HuH-7.5 (cell line): ENCODE results near the gene PTPN7.
"Not testable (repeated sequence)": the region's sequence is repeated elsewhere in the genome, so short reads cannot be mapped to it uniquely, and the experiment has no call there.

ENCODE experiments used
- DNase-seq: peaks from one replicate; pipeline ENCODE4 v3.0.0; 2011; ENCODE audit warnings: low spot score

PTPN7 gene

GRCh38 chr1:202167054-202167453, 6.7 kb upstream of the PTPN7 start:
- not testable (repeated sequence) for DNase-seq

- DNase-seq: no peak
These were observed 5.8 kb upstream of the PTPN7 start for GRCh38 chr1:202165942-202166843.

GRCh38 chr1:202165267-202165941, 5.0 kb upstream of the PTPN7 start:
- no peak for DNase-seq

GRCh38 chr1:202164271-202165037, 4.1 kb upstream of the PTPN7 start:
- no peak for DNase-seq

- DNase-seq: no peak
These were observed 3.2 kb upstream of the PTPN7 start for GRCh38 chr1:202163281-202164270.

GRCh38 chr1:202162418-202163280, 2.2 kb upstream of the PTPN7 start:
- no peak for DNase-seq

- DNase-seq: no peak
These were observed 1.6 kb upstream of the PTPN7 start for GRCh38 chr1:202162047-202162417.

GRCh38 chr1:202161151-202162046, 997 bp upstream of the PTPN7 start:
- DNase-seq: no peak

GRCh38 chr1:202159534-202160371, 649 bp downstream of the PTPN7 start:
- DNase-seq: no peak

GRCh38 chr1:202158810-202159533, 1.4 kb downstream of the PTPN7 start:
- no peak for DNase-seq

- no peak for DNase-seq
These were observed 2.5 kb downstream of the PTPN7 start for GRCh38 chr1:202157945-202158344.

GRCh38 chr1:202156590-202156989, 3.8 kb downstream of the PTPN7 start:
- DNase-seq: no peak

- DNase-seq: no peak
These were observed 4.9 kb downstream of the PTPN7 start for GRCh38 chr1:202155478-202156021.

- no peak for DNase-seq
These were observed 5.5 kb downstream of the PTPN7 start for GRCh38 chr1:202154766-202155477.

- DNase-seq: no peak
These were observed 6.1 kb downstream of the PTPN7 start for GRCh38 chr1:202154148-202154765.

GRCh38 chr1:202153284-202153683, 7.1 kb downstream of the PTPN7 start:
- DNase-seq: no peak
